Kidney (tissue), 14 donors: ENCODE data around the gene CCDC28B. TPM values are rescaled to one million over a fixed set of nuclear protein-coding genes. Genes with fewer than 3 reads are reported as not detected.
"Not testable (repeated sequence)": the region's sequence is repeated elsewhere in the genome, so short reads cannot be mapped to it uniquely, and the experiment has no call there.

ENCODE experiments used
- DNase-seq, 5 donors: peaks; one replicate each; pipeline ENCODE4 v3.0.0-alpha.2; 2013 to 2020
- FAIRE-seq: peaks from 2 replicates; lab custom pipeline; 2012; peaks lifted over from hg19 to GRCh38; lab: Jason Lieb, UNC
- H3K27ac ChIP-seq, 2 donors: one replicate each; pipeline ENCODE4 v1.7.0; 2013; ENCODE audit warnings: low read depth in 2 of 2, low read length in 2 of 2, inconsistent platforms in 1 of 2
- H3K27me3 ChIP-seq: one replicate; pipeline ENCODE4 v1.7.1; 2013; ENCODE audit warnings: low read length, inconsistent platforms; ENCODE audit not compliant: control insufficient read depth, insufficient read depth
- H3K36me3 ChIP-seq, 3 donors: one replicate each; pipeline versions ENCODE4 v1.7.0 to v1.7.1; 2013; ENCODE audit warnings: low read length in 3 of 3, control low read depth in 1 of 3, inconsistent platforms in 1 of 3; ENCODE audit not compliant: insufficient read depth in 3 of 3, control insufficient read depth in 2 of 3
- H3K4me1 ChIP-seq, 3 donors: one replicate each; pipeline versions ENCODE4 v1.7.0 to v1.7.1; 2013; ENCODE audit warnings: low read length in 3 of 3, inconsistent platforms in 1 of 3, low read depth in 1 of 3; ENCODE audit not compliant: control insufficient read depth in 2 of 3, insufficient read depth in 2 of 3
- H3K4me3 ChIP-seq, 3 donors: one replicate each; pipeline versions ENCODE4 v1.7.0 to v1.8.1; 2013; ENCODE audit warnings: low read length in 3 of 3, control low read depth in 1 of 3, inconsistent platforms in 1 of 3
- H3K9ac ChIP-seq, 3 donors: one replicate each; pipeline versions ENCODE4 v1.7.0 to v1.7.1; 2013; ENCODE audit warnings: low read length in 3 of 3, control low read depth in 1 of 3, inconsistent platforms in 1 of 3
- H3K9me3 ChIP-seq, 3 donors: one replicate each; pipeline versions ENCODE4 v1.7.0 to v1.7.1; 2013; ENCODE audit warnings: low read length in 3 of 3, control low read depth in 1 of 3, inconsistent platforms in 1 of 3; ENCODE audit not compliant: control insufficient read depth in 2 of 3, insufficient read depth in 1 of 3
- intact Hi-C: fragments of 100-400 bp; cut with DNase I; formaldehyde crosslinking; loops from one replicate; pipeline ENCODE4 v1.11.1; 2022
- polyA plus RNA-seq: library from polyadenylated mRNA; stranded (reverse); fragments of 350-450 nt; fragmentation: Illumina TruSeq; extraction: RNeasy Lipid Tissue Mini Kit (QIAGEN cat#74804); gene quantifications from one replicate; pipeline ENCODE4 v1.2.3, GENCODE V29; 2014; ENCODE audit warnings: low read depth, low replicate concordance; ENCODE audit not compliant: insufficient read depth
- total RNA-seq: library from RNA; stranded (reverse); fragmentation: NEBNext Ultra II Directional; extraction: Animal tissue kit (Norgen Biotek cat#: 25700); gene quantifications from one replicate; pipeline ENCODE4 v1.2.1, GENCODE V29; 2021
- TF ChIP-seq, protein P1 (sequence below): IDR thresholded peaks from 3 replicates; pipeline ENCODE4 v1.5.1; 2012; ENCODE audit warnings: mild to moderate bottlenecking, moderate library complexity, borderline replicate concordance; ENCODE audit not compliant: insufficient read depth; ENCODE audit errors: extremely low read depth
- donor health status: control.
- donor health status: control.
- donor health status: control.
- donor health status: control.
- donor health status: control.
- donor health status: DM: yes; HTN: yes; CAD: no.
- donor health status: Normal renal cell carcinoma (clear cell type).

Gene CCDC28B
- total and polyA plus RNA-seq, 2 donors from 2014 or later, result 4.0 to 25.4 TPM

DNA sequence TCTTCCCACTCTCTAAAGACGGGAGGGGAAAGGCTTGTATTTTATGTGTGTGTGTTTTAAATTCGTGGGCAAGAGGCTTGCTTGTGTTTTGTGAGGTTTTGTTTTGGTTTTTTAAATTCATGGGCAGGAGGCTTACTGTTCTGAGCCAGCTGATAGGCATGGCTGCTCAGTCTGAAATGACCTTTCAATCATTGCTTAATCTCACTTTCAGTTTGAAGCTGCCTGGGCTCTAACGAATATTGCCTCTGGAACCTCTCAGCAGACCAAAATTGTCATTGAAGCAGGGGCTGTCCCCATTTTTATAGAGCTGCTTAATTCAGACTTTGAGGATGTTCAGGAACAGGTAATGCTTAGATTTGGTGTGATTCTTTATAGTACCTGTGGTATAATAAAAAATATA is 41.2 kb upstream of the CCDC28B start:
- intact Hi-C loops, result no loop called here
- Histone ChIP-seq H3K36me3 (peaks cover 18 to 73% (median 36%) of the 10 kb centered on the region in 3 donors), H3K4me1 (no peaks in the 10 kb centered on the region), H3K4me3 (no peak overlapping the region), H3K27me3 (no peaks in the 10 kb centered on the region), H3K9ac (no peak overlapping the region), H3K9me3 (no peaks in the 10 kb centered on the region), H3K27ac (no peak overlapping the region)
- no peak for FAIRE-seq
- no peak for DNase-seq
- TF ChIP-seq, protein P1, sequence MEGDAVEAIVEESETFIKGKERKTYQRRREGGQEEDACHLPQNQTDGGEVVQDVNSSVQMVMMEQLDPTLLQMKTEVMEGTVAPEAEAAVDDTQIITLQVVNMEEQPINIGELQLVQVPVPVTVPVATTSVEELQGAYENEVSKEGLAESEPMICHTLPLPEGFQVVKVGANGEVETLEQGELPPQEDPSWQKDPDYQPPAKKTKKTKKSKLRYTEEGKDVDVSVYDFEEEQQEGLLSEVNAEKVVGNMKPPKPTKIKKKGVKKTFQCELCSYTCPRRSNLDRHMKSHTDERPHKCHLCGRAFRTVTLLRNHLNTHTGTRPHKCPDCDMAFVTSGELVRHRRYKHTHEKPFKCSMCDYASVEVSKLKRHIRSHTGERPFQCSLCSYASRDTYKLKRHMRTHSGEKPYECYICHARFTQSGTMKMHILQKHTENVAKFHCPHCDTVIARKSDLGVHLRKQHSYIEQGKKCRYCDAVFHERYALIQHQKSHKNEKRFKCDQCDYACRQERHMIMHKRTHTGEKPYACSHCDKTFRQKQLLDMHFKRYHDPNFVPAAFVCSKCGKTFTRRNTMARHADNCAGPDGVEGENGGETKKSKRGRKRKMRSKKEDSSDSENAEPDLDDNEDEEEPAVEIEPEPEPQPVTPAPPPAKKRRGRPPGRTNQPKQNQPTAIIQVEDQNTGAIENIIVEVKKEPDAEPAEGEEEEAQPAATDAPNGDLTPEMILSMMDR, result no peak

- intact Hi-C loops, result no loop called here
- Histone ChIP-seq H3K27me3 (no peaks in the 10 kb centered on the region), H3K36me3 (peaks cover 10 to 64% (median 32%) of the 10 kb centered on the region in 3 donors), H3K27ac (no peak overlapping the region), H3K9me3 (no peaks in the 10 kb centered on the region), H3K9ac (no peak overlapping the region), H3K4me1 (no peaks in the 10 kb centered on the region), H3K4me3 (no peak overlapping the region)
- FAIRE-seq (no peak), DNase-seq (no peak)
- TF ChIP-seq, protein P1, result no peak
Measured at GRCh38 chr1:32163405-32163804, 37.0 kb upstream of the CCDC28B start.

DNA sequence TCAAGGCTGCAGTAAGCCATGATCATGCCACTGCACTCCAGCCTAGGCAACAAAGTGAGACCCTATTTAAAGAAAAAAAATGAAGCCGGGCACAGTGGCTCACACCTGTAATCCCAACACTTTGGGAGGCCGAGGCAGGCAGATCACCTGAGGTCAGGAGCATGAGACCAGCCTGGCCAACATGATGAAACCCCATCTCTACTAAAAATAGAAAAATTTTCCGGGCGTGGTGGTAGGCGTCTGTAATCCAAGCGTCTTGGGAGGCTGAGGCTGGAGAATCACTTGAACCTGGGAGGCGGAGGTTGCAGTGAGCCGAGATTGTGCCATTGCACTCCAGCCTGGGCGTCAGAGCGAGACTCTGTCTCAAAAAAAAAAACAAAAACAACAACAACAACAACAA is 34.8 kb upstream of the CCDC28B start:
- H3K4me1 ChIP-seq, intact Hi-C loops, FAIRE-seq, H3K9me3 ChIP-seq, H3K27me3 ChIP-seq, H3K27ac ChIP-seq, DNase-seq, H3K4me3 ChIP-seq, H3K9ac ChIP-seq: not testable (repeated sequence)
- peaks cover 4 to 60% (median 41%) of the 10 kb centered on the region in 3 donors for H3K36me3 ChIP-seq

- Histone ChIP-seq H3K9ac (no peak overlapping the region), H3K27ac (no peak overlapping the region), H3K27me3 (no peaks in the 10 kb centered on the region), H3K36me3 (peaks cover 5 to 64% (median 30%) of the 10 kb centered on the region in 3 donors), H3K4me3 (no peak overlapping the region), H3K9me3 (no peaks in the 10 kb centered on the region), H3K4me1 (no peaks in the 10 kb centered on the region)
- intact Hi-C loops, result no loop called here
- DNase-seq (no peak), FAIRE-seq (no peak)
- TF ChIP-seq, protein P1, result no peak
Measured at GRCh38 chr1:32170991-32171390, 29.4 kb upstream of the CCDC28B start.
